COLO668 (cell line): Measurements from ENCODE around the gene SERPINE2.

ENCODE experiments used
- DNase-seq: peaks from one replicate; lab custom pipeline; 2025; ENCODE audit not compliant: unreplicated experiment; lab: John Stamatoyannopoulos, UW

Gene SERPINE2

GRCh38 chr2:224055101-224055500, 16.0 kb upstream of the SERPINE2 start:
- DNase-seq: no peak

GRCh38 chr2:224046752-224047151, 7.7 kb upstream of the SERPINE2 start:
- no peak for DNase-seq

- no peak for DNase-seq
Observed at GRCh38 chr2:224042191-224042696, 3.2 kb upstream of the SERPINE2 start.

GRCh38 chr2:224041554-224041953, 2.5 kb upstream of the SERPINE2 start:
- DNase-seq: no peak

GRCh38 chr2:224040753-224041152, 1.7 kb upstream of the SERPINE2 start:
- no peak for DNase-seq

- no peak for DNase-seq
Observed at GRCh38 chr2:224039770-224040440, 819 bp upstream of the SERPINE2 start.

GRCh38 chr2:224038830-224039079, 331 bp downstream of the SERPINE2 start:
- DNase-seq: no peak

GRCh38 chr2:224038049-224038829, 847 bp downstream of the SERPINE2 start:
- DNase-seq: peak; percentile 67

GRCh38 chr2:224036731-224037361, 2.2 kb downstream of the SERPINE2 start:
- no peak for DNase-seq

GRCh38 chr2:224034017-224034416, 5.1 kb downstream of the SERPINE2 start:
- no peak for DNase-seq

GRCh38 chr2:224033601-224034000, 5.5 kb downstream of the SERPINE2 start:
- no peak for DNase-seq

GRCh38 chr2:224032283-224032682, 6.8 kb downstream of the SERPINE2 start:
- no peak for DNase-seq

- DNase-seq: no peak
Observed at GRCh38 chr2:224031358-224031970, 7.6 kb downstream of the SERPINE2 start.

GRCh38 chr2:224030786-224031185, 8.3 kb downstream of the SERPINE2 start:
- no peak for DNase-seq

- no peak for DNase-seq
Observed at GRCh38 chr2:224029876-224030275, 9.2 kb downstream of the SERPINE2 start.

- DNase-seq: no peak
Observed at GRCh38 chr2:224027931-224028330, 11.2 kb downstream of the SERPINE2 start.

GRCh38 chr2:224027070-224027469, 12.0 kb downstream of the SERPINE2 start:
- DNase-seq: no peak

GRCh38 chr2:224025874-224026273, 13.2 kb downstream of the SERPINE2 start:
- DNase-seq: no peak

GRCh38 chr2:224024270-224024669, 14.8 kb downstream of the SERPINE2 start:
- DNase-seq: no peak

GRCh38 chr2:224023188-224023587, 15.9 kb downstream of the SERPINE2 start:
- peak; percentile 16 for DNase-seq

GRCh38 chr2:224022486-224022885, 16.6 kb downstream of the SERPINE2 start:
- no peak for DNase-seq

GRCh38 chr2:224020523-224020922, 18.6 kb downstream of the SERPINE2 start:
- DNase-seq: no peak
